Liver (tissue), 9 donors: ENCODE measurements around the gene FAM110A. TPM values are rescaled to one million over a fixed set of nuclear protein-coding genes. Genes with fewer than 3 reads are reported as not detected.

Source experiments
- DNase-seq: peaks from one replicate; pipeline ENCODE4 v3.0.0-alpha.2; 2017; ENCODE audit warnings: low spot score
- H3K27ac ChIP-seq, 2 donors: one replicate each; pipeline ENCODE4 v1.7.0; 2013; ENCODE audit warnings: inconsistent platforms in 2 of 2, low read length in 2 of 2, control low read depth in 1 of 2, low read depth in 1 of 2, mild to moderate bottlenecking in 1 of 2
- H3K27me3 ChIP-seq, 4 donors: one replicate each; pipeline versions ENCODE4 v1.6.1 to v1.7.0; 2013; ENCODE audit warnings: low read length in 3 of 4, inconsistent platforms in 1 of 4, mild to moderate bottlenecking in 1 of 4, moderate library complexity in 1 of 4; ENCODE audit not compliant: control insufficient read depth in 4 of 4, insufficient read depth in 4 of 4
- H3K36me3 ChIP-seq, 4 donors: one replicate each; pipeline versions ENCODE4 v1.6.1 to v1.7.0; 2013; ENCODE audit warnings: low read length in 3 of 4, mild to moderate bottlenecking in 3 of 4, low read depth in 1 of 4, moderate library complexity in 1 of 4; ENCODE audit not compliant: control insufficient read depth in 4 of 4, insufficient read depth in 3 of 4
- H3K4me1 ChIP-seq, 4 donors: one replicate each; pipeline versions ENCODE4 v1.6.1 to v1.7.0; 2013; ENCODE audit warnings: low read length in 3 of 4, mild to moderate bottlenecking in 3 of 4, moderate library complexity in 1 of 4; ENCODE audit not compliant: control insufficient read depth in 4 of 4, insufficient read depth in 4 of 4
- H3K4me3 ChIP-seq, 3 donors: one replicate each; pipeline versions ENCODE4 v1.6.1 to v1.7.0; 2013; ENCODE audit warnings: low read length in 3 of 3, control low read depth in 1 of 3, low read depth in 1 of 3, mild to moderate bottlenecking in 1 of 3
- H3K9ac ChIP-seq, 2 donors: one replicate each; pipeline ENCODE4 v1.7.0; 2013; ENCODE audit warnings: low read length in 2 of 2, mild to moderate bottlenecking in 2 of 2, moderate library complexity in 2 of 2, control low read depth in 1 of 2, low read depth in 1 of 2
- H3K9me3 ChIP-seq, 4 donors: one replicate each; pipeline versions ENCODE4 v1.6.1 to v1.7.0; 2013; ENCODE audit warnings: low read length in 3 of 4; ENCODE audit not compliant: control insufficient read depth in 4 of 4
- ATF3 ChIP-seq: IDR thresholded peaks from 2 replicates; pipeline ENCODE4 v1.6.1; 2016; ENCODE audit warnings: antibody characterized with exemption
- CTCF ChIP-seq: fragments of 150-350 bp; IDR thresholded peaks from 2 replicates; pipeline ENCODE4 v1.5.1; 2017; ENCODE audit warnings: improper control_type of control experiment, low read depth, low read length; ENCODE audit not compliant: missing input control
- EGR1 ChIP-seq, 2 donors: IDR thresholded peaks; 2 replicates each; pipeline ENCODE4 v1.6.1; 2016 to 2018; ENCODE audit warnings: antibody characterized with exemption in 2 of 2, low read depth in 2 of 2
- FOXA1 ChIP-seq: IDR thresholded peaks from 2 replicates; pipeline ENCODE4 v1.6.1; 2016; ENCODE audit warnings: antibody characterized with exemption
- FOXA2 ChIP-seq: IDR thresholded peaks from 2 replicates; pipeline ENCODE4 v1.6.1; 2016; ENCODE audit warnings: antibody characterized with exemption
- GABPA ChIP-seq, 2 donors: IDR thresholded peaks in 1 of 2; conservative IDR thresholded peaks in 1 of 2; 2 replicates each; pipeline ENCODE4 v1.6.1; 2016; ENCODE audit warnings: antibody characterized with exemption in 2 of 2, mild to moderate bottlenecking in 1 of 2, moderate library complexity in 1 of 2
- HNF4A ChIP-seq, 2 donors: conservative IDR thresholded peaks; 2 replicates each; pipeline ENCODE4 v1.6.1; 2016; ENCODE audit warnings: antibody characterized with exemption in 2 of 2, mild to moderate bottlenecking in 2 of 2
- HNF4G ChIP-seq: IDR thresholded peaks from 2 replicates; pipeline ENCODE4 v1.6.1; 2016; ENCODE audit warnings: antibody characterized with exemption
- JUND ChIP-seq, 2 donors: IDR thresholded peaks; 2 replicates each; pipeline ENCODE4 v1.6.1; 2016; ENCODE audit warnings: antibody characterized with exemption in 2 of 2
- MAX ChIP-seq: IDR thresholded peaks from 2 replicates; pipeline ENCODE4 v1.6.1; 2016; ENCODE audit warnings: antibody characterized with exemption
- NR2F2 ChIP-seq: IDR thresholded peaks from 2 replicates; pipeline ENCODE4 v1.6.1; 2016; ENCODE audit warnings: antibody characterized with exemption
- RAD21 ChIP-seq, 2 donors: IDR thresholded peaks; 2 replicates each; pipeline ENCODE4 v1.6.1; 2016; ENCODE audit warnings: antibody characterized with exemption in 2 of 2, mild to moderate bottlenecking in 2 of 2
- REST ChIP-seq: IDR thresholded peaks from 2 replicates; pipeline ENCODE4 v1.6.1; 2016; ENCODE audit warnings: antibody characterized with exemption, mild to moderate bottlenecking
- RXRA ChIP-seq, 2 donors: IDR thresholded peaks; 2 replicates each; pipeline ENCODE4 v1.6.1; 2017 to 2018; ENCODE audit warnings: antibody characterized with exemption in 2 of 2, mild to moderate bottlenecking in 1 of 2
- SP1 ChIP-seq: IDR thresholded peaks from 2 replicates; pipeline ENCODE4 v1.6.1; 2018; ENCODE audit warnings: antibody characterized with exemption, mild to moderate bottlenecking
- TAF1 ChIP-seq: conservative IDR thresholded peaks from 2 replicates; pipeline ENCODE4 v1.6.1; 2016; ENCODE audit warnings: antibody characterized with exemption, mild to moderate bottlenecking
- YY1 ChIP-seq: IDR thresholded peaks from 2 replicates; pipeline ENCODE4 v1.6.1; 2016; ENCODE audit warnings: antibody characterized with exemption, mild to moderate bottlenecking
- ZBTB33 ChIP-seq: IDR thresholded peaks from 2 replicates; pipeline ENCODE4 v1.6.1; 2016; ENCODE audit warnings: antibody characterized with exemption
- WGBS: extraction: QIAGEN DNeasy Blood & Tissue Kit; methylation state at CpG from one replicate; pipeline ENCODE4 v1.1.7; 2013; 5-methylcytosine and 5-hydroxymethylcytosine counted together
- polyA plus RNA-seq, 2 donors: library from polyadenylated mRNA; stranded (reverse) in 1 of 2; unstranded in 1 of 2; fragments of 200-250 nt in 1 of 2; fragments of >200 nt in 1 of 2; fragmentation: Nextera tagmentation in 1 of 2; extraction: Ambion mirVana in 1 of 2; gene quantifications; one replicate each; pipeline versions ENCODE4 v1.2.1 to v1.2.3, GENCODE V29; 2013 to 2015
- total RNA-seq, 2 donors: library from RNA; depleted of rRNA; stranded (reverse); fragments of >200 nt; gene quantifications; one replicate each; pipeline ENCODE4 v1.2.3, GENCODE V29; 2014
- donor health status: healthy.
- donor health status: healthy.
- donor health status: healthy.
- donor health status: healthy.
- donor health status: healthy.

FAM110A gene
- total and polyA plus RNA-seq, 4 donors, result 1.2 to 6.7 (median 2.0) TPM

- Histone ChIP-seq H3K27me3 (no peaks in the 10 kb centered on the region), H3K4me1 (peaks cover 4 to 23% (median 7%) of the 10 kb centered on the region in 4 donors), H3K36me3 (peaks cover 0 to 3% (median 0%) of the 10 kb centered on the region in 4 donors), H3K27ac (no peak overlapping the region), H3K9me3 (no peaks in the 10 kb centered on the region), H3K4me3 (peak overlapping the region in 1 of 3 donors; percentile 26), H3K9ac (no peak overlapping the region)
- DNase-seq, result peak; percentile 91
- 39% methylated on average over 47 of the region's 47 CpGs for WGBS
- TF ChIP-seq SP1 (no peak), EGR1 (IDR thresholded peaks at IDR 0.05; ENCODE audit: low read depth in 2 of 2) (no peak), HNF4G (no peak), JUND (IDR thresholded peaks at IDR 0.05) (no peak), RAD21 (IDR thresholded peaks at IDR 0.05) (no peak), NR2F2 (no peak), HNF4A (conservative IDR thresholded peaks at IDR 0.05) (no peak), TAF1 (no peak), ZBTB33 (no peak), REST (no peak), CTCF (no peak), ATF3 (no peak), RXRA (IDR thresholded peaks at IDR 0.05) (no peak), FOXA2 (no peak), YY1 (no peak), MAX (no peak), FOXA1 (no peak), GABPA (IDR thresholded peaks at IDR 0.05 in 1 of 2, conservative IDR thresholded peaks at IDR 0.05 in 1 of 2) (no peak)
Measured at GRCh38 chr20:844473-845225, 11.1 kb downstream of the FAM110A start.
